GM19240 (cell line): ENCODE results near the gene CCL11.

Source experiments
- DNase-seq: peaks from one replicate; pipeline ENCODE4 v3.0.0; 2011; ENCODE audit warnings: low spot score; ENCODE audit not compliant: insufficient read length

CCL11 gene

DNA sequence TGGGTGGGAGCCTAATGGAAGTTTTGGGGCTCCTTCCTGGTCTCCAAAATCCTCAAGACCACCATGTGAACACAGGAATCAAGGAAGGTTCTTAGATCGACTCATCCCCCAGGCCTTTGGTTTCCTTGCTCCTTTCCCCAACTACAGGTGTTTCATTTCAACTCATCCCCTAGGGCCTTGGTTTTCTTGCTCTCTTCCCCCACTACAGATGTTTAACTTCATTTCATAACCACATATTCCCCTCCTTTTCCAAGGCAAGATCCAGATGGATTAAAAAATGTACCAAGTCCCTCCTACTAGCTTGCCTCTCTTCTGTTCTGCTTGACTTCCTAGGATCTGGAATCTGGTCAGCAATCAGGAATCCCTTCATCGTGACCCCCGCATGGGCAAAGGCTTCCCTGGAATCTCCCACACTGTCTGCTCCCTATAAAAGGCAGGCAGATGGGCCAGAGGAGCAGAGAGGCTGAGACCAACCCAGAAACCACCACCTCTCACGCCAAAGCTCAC, at the start of gene CCL11:
Gene CCL11, plus strand, starts transcription at position 457 of the 507 bp plus-strand sequence. CDS start 67 bp downstream, outside the sequence.
- DNase-seq = no peak

DNA sequence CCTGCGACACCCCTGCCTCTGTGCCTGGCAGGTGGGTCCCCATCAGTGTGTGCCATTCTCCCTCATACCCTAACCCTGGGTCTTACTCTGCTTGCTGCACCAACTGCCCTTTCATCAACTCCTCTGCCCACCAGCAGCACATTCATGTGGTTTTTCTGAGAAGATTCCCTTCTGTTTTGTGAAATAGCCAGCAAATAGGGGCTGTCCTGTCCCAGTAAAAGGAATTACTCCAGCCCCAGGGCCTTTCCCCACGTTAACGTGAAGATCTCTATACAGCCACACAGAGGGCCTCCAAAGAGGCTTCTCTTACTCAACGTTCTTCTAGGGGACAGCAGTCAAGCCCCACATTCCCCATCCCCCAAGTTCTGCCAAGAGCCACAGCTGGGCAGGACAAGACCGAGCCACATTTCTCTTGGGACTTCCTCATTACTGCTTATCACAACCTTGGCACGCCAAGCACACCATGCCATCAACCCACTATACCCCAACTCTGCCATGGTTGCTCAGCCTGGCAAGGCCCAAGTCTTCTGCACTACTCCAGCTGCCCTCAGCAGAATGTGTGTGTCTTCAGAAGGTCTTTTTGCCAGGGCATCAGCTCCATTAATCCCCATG, 49.2 kb upstream of the CCL11 start:
- no peak for DNase-seq

- DNase-seq = no peak
Observed at GRCh38 chr17:34237458-34237857, 48.1 kb upstream of the CCL11 start.

DNA sequence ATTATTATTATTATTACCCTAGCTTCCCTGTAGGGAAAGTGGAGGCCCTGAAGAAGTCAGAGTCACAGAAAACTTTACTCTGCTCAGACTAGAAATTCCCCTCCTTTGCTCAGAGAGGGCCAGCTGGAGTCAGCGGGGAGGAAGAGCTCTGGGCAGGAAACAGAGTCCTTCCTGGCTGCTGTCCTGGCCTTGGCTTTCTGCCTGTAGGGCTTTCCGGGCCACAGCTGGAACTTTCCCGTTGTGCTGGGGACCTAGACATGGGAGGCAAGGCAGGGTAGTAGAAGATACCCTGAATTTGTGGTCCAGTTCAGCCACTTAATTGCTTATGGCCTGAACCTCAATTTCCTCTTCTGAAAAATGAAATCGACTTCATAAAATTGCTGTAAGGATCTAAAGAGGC, 44.5 kb upstream of the CCL11 start:
- DNase-seq = no peak

DNA sequence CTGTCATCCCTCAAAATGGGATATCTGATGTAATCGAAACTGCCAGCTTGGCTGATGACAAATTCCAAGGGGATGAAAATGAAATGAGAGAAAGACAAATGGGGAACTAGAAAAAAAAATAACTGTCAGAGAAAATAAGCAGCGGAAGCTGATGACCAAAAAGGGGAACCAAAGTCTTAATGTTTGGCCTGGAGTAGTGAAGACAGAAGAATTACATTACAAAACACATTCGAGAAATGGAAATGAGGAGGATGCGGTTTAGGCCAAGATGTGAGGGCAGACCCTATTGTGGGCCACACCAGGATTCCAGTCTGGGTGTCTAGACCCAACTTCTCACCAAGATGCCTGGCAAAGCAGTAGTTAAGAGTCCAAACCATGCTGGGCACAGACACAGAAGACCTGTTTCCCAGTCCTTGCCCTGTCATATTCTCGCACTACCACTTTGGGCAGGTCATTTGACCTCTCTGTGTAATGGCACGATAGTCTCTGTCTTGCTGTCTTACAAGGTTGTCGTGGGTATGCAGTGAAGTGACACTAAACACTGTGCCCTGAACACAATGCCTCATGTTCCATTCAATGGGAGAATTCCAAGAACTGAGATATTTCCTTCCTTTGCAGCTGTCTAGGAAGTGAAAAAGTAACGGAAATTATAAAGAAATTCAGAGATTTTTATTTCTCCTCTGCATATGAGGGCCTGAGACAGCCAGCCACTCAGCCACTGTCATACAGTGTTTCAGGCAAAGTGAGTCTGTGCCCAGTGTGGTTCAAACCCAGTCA, 42.8 kb upstream of the CCL11 start:
- no peak for DNase-seq

DNA sequence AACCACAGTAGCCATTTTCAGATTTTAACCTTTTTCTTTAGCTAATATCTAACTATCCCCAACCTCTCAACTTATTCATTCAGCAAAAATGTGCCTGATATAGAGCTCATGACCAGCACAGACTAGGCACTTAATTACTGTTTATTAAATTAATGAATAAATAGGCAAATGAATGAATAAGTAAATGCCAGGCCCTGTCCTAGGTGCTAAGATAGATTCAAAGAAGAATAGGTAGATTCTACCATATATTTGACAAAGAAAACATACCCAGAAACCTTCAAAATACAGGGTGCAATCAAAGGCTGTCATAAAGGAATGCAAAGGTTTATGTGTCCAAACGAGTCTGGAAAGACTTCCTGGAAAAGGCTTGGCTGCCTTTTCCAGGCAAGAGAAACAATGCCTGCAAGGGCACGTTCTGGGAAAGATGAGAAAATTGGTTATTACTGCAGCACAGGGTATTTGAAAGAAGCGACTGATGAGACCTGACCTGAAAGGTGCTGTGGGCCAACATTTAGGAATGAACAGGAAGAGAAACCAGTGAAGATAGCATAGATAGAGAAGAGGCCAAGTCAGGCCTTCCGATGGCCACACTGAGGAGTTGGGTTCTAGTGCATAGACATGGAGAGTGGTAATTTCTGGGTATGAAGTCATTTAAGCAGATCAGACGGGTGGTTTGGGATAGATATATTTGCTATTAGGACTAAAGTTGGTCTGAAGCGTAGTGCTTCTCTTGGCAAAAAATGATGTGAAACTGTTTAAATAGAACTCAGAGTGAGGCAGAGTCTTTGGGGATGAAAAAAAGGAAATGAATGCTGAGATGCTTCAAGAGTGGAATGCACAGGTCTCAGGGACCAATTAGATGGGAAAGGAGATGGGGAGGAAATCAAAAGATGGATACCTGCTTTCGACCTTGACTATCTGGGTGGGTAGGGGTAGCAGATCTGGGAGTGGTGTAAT, 41.9 kb upstream of the CCL11 start:
- DNase-seq = no peak

- DNase-seq = no peak
Observed at GRCh38 chr17:34245351-34245905, 40.1 kb upstream of the CCL11 start.

DNA sequence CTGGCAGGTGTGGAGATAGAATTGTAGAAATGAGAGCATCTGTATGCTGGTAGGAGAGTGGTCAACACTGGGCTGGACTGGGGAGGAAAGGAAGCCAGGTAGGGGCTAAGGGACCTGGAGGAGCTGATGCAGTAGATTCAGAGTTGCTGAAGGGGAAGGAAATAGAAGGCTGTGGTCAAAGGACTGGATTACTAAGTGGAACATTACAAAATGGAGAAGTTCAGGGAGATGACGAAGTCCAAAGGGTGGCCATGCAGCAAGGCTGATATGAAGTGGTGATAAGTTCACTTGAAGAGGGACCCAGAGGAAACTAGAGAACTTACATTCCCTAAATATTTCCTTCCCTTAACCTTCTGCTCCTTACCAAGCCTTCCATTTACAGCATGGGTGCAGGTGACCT, 39.1 kb upstream of the CCL11 start:
- DNase-seq = no peak

DNA sequence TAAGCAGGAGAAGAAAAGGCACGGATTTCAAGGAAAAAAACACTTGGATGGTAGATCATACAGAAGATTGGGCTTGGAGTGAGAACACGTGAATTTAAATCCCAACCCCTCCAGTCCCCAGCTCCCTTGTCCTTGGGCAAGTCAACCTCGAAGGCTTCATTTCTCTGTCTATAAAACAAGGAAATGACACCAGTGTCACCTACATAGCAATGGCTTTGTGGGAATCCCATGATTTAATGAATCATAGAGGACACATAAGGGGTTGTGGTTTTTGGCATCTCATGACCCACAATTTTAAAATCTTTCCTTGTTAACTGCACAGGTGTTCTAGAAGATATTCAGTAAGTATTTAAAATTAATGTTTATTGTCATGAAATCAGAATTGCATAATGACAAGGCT, 38.7 kb upstream of the CCL11 start:
- DNase-seq = no peak

DNA sequence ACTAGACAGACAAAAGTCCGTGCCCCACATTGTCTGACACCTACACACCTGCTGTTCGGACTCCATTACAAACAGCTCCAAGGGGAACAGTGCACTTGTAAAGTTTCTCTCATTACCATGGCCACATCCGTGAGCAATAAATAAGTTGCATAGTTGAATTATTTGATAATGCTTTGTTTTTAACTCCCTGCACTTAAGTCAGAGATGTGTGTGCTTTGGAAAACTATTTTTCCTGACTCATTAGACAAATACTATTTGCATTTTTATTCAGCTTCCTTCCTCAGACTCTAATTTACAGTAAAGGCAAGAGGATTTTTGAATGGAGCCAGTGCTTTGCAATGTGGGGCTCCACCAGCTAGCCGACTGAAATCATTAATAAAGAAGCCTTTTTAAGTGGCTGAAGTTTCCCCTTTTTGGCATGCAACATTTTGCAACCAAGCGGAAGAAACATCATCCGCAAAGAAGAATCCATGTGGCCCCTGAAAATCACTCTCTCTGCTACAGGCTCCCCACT, 37.0 kb upstream of the CCL11 start:
- DNase-seq = no peak

DNA sequence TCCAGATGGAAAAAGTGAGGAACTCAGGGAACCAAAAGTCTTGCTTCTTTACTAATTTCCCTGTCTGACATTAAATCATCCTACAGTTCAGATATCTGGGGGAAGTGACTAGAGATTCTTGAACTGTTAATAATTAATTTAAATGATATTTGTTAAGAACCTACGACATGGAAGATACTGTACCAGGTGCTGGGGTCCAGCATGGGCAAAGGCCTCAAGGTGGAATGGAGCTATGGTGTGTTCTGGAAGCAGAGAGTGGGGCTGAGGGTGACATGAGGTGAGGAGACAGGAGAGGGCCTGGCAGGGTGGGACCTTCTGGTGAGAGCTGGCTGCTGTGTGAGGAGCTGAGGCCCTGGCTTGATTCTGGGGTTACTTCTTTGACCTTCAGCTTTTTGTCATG, 36.5 kb upstream of the CCL11 start:
- no peak for DNase-seq

GRCh38 chr17:34249478-34249877, 36.1 kb upstream of the CCL11 start:
- no peak for DNase-seq

DNA sequence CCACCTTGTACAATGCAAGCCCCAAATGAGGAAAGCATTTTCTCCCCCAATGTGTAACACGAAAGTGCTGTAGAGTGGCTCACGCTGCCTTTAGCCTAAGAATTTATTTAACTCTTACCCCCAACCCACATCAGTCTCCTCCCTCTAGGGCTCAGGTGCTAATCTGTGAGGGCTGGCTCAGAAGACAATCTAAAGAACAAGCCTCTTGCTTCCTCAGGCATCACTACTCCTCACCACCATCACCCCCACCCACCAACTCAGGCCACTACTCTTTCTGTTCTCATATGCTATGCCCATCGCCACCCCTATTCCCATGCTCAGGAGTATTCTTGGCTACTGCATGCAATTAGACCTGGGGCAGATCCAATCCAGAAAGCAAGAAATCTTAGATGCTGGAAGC, 34.4 kb upstream of the CCL11 start:
- DNase-seq = no peak

GRCh38 chr17:34252095-34252443, 33.5 kb upstream of the CCL11 start:
- DNase-seq = no peak

DNA sequence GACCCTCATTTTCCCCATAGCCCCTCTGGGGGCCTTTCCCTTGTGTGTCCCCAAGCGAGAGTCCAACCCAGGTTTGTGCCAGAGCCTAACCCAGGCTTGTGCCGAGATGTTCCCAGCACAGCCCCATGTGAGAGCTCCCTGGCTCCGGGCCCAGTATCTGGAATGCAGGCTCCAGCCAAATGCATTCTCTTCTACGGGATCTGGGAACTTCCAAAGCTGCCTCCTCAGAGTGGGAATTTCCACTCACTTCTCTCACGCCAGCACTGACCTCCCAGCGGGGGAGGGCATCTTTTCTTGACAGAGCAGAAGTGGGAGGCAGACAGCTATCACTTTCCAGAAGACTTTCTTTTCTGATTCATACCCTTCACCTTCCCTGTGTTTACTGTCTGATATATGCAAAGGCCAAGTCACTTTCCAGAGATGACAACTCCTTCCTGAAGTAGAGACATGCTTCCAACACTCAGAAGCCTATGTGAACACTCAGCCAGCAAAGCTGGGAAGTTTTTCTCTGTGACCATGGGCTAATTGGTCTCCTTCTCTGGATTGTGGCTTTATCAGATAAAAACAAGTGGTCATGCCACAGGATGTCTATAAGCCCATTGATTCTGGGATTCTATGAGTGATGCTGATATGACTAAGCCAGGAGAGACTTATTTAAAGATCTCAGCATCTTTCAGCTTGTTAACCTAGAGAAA, 33.0 kb upstream of the CCL11 start:
- DNase-seq = no peak

DNA sequence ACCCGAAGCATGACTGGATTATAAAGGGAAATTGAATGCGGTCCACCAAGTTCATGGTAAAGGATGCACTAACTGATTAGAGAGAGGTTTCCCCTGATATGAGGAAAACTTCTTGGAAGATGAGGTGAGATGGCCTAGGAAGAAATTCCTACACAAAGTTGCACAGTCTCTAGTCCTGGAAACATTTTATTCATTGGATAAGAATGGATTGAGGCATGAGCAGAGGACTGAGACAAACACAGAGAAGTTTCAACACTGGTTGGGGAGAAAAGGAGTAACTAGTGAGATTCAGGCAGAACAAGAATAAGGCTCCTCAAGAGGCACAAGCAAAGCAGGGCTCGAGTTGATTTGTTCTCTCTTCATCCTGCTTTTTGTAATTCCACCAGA, 32.4 kb upstream of the CCL11 start:
- no peak for DNase-seq

- no peak for DNase-seq
Observed at GRCh38 chr17:34254146-34254545, 31.4 kb upstream of the CCL11 start.

GRCh38 chr17:34254651-34255380, 30.7 kb upstream of the CCL11 start, which contains the start of gene CCL2:
TSS of gene CCL2 (plus strand) at chr17:34255285. CDS start at chr17:34255350, 65 bp downstream.
- DNase-seq = no peak

- no peak for DNase-seq
Observed at GRCh38 chr17:34255381-34255732, 30.2 kb upstream of the CCL11 start.

DNA sequence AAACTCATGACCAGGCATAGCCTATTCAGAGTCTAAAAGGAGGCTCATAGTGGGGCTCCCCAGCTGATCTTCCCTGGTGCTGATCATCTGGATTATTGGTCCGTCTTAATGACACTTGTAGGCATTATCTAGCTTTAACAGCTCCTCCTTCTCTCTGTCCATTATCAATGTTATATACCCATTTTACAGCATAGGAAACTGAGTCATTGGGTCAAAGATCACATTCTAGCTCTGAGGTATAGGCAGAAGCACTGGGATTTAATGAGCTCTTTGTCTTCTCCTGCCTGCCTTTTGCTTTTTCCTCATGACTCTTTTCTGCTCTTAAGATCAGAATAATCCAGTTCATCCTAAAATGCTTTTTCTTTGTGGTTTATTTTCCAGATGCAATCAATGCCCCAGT, 29.7 kb upstream of the CCL11 start:
- no peak for DNase-seq
